HT1080 (cell line): ENCODE measurements around the gene SLC16A9. TPM values are rescaled to one million over a fixed set of nuclear protein-coding genes. Genes with fewer than 3 reads are reported as not detected.
"Not testable (repeated sequence)": the region's sequence is repeated elsewhere in the genome, so short reads cannot be mapped to it uniquely, and the experiment has no call there.

ENCODE experiments used
- DNase-seq: peaks from one replicate; pipeline ENCODE4 v3.0.0-alpha.2; 2015; ENCODE audit warnings: low read depth
- total RNA-seq: library from RNA; depleted of rRNA; stranded (reverse); fragments of >200 nt; shearing (Covaris generic); gene quantifications from 2 replicates; pipeline ENCODE4 v1.2.3, GENCODE V29; 2014

The SLC16A9 gene
- total RNA-seq, 1 experiment from 2014 or later: 1.2 TPM

DNA sequence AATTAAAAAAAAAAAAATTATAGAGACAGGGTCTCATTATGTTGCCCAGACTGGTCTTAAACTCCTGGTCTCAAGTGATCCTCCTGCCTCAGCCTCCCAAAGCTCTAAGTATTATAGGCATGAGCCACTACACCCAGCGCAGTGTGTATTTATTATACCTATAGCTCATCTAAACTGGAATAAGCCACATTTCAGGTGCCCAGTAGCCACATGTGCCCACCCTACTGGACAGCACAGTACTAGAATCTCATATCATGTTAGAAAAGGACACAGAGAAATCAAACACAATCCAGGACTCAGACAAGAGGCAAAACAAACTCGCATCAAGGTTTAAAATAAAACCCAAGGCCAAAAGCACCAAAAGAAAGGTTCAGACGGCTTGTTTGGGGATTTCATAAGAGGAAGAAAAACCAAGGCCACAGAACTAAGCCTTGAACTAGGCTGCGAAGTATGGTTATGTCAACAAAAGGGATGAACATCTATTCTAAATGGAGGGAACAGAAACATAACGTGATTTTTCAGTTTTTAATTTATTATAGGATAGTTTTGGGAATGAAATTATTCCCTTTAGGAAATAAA lies 32.3 kb downstream of the SLC16A9 start:
- no peak for DNase-seq

DNA sequence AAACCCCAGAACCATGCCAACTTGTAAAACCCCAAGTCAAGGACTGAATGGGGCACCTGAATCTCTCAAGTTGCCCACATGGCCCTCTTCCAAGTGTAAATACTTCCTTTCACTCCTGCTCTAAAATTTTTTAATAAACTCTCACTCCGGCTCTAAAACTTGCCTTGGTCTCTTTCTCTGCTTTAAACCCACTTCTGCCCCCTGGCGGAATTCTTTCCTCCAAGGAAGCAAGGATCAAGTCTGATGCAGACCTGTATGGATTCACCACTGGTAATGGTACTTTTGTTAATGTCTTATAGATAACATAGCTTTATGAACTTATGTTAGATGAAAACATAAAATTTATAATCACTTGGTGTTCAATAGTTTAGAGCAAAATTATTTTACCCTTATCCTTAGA lies 33.8 kb downstream of the SLC16A9 start:
- DNase-seq: peak; percentile 20

DNA sequence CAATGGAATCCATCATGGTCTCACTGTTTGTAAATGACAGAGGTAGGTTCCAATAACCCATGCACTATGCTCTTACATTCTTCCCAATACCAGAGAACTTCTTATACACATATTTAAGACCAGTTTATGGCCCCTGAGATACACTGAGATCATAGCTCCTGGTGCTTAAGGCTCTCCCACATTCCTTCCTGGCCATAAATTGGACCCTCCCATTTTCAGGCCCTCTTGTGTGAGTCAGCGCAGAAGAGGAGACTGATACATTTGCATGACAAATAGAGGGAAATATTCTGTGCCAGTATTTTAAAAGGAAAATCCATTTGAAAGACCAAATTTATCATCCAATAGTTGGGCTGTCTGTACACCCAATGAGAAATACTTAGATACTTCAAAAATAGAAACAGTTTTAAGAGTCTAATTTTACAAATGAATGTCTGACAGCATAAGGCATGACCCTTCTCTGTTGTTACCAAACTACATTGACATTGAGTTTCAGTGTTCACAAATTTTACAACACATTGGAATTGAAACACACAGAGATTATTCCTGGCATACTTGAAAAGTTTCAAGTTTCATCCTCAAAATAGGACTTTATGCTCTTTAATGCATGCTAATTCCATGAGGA lies 35.3 kb downstream of the SLC16A9 start:
- peak; percentile 62 for DNase-seq

DNA sequence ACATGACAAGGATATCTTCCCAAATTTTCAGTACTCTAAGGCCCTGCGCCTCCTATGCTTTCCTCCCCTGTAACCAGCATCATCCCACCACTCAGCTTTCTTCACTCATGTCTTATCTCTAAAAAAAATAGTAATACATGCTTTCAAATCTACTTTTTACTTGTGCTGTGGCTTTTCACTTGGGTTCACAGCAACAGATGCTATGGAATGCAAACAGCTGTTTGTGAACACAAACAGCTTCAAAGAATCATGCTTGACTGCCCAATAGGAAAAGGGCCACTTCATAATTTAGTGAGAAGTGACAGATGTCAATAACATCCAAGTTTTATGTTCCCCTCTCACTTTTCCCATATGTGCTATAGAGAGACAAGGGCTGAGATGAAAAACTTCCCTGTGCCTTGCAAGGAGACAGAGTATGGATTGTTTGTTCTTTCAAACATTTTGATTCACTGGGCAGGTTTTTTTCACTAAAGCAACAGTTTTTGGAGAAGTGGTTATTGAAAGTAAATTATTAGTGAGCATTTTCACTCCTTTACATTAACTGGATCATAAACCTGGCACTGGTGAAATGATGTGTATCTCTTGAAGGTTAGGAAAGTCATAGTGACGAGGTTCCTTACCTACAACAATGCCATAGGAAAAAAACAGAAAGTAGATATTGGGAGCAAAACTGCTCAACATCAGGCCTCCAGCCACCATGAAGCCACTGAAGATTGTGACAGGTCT lies 37.3 kb downstream of the SLC16A9 start:
- no peak for DNase-seq

DNA sequence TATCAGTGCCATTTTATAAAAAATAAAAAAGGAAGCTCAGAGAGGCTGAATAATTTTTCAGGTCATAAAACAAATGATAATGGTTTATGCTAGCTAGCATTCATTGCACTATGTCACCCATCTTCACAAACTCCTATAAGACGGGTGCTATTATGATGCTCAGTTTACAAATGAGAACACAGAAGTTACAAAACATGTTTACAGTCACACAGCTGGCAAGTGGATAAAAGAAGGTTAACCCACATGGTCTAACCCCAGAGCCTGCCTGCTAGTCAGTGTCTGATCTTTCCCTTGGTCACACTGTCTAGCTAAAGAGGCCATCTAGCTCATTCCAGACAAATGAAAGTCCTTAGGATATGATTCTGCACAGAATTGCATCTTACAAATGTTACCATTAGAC lies 39.4 kb downstream of the SLC16A9 start:
- DNase-seq: no peak

DNA sequence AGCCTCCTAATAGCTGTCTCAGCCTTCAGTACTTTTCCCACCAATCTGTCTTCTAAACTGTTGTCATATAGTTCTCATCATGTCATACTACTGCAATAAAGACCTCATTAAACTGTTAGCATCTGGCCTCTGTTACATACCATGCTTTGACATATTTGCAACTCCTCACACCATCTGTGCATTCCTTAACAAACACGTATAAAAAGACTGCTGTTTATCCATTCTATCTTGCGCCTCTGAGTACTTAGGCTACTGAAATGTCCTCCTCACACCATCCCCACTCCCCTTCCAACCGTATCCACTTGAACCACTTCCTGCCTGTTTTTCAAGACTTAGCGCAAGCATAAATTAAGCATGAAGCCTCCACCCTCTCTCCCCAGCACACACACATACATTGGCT lies 41.6 kb downstream of the SLC16A9 start:
- DNase-seq: no peak

DNA sequence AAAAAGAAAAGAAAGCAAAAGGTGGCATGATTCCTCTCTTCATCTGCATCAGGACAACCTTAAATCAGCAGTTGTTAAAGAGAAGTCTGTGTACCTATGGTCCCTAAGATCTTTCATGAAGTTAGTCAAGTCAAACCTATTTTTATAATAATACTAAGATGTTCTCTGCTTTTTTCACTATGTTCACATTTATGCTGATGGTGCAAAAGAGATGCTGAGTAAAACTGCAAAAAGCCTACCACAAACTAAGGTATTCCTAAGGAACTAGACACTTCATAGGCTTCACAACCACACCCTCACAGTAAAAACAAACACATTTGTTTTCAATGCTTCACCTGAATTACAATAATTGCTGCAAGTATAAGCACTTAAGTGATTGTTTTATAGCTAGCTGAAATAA lies 43.3 kb downstream of the SLC16A9 start:
- DNase-seq: no peak

DNA sequence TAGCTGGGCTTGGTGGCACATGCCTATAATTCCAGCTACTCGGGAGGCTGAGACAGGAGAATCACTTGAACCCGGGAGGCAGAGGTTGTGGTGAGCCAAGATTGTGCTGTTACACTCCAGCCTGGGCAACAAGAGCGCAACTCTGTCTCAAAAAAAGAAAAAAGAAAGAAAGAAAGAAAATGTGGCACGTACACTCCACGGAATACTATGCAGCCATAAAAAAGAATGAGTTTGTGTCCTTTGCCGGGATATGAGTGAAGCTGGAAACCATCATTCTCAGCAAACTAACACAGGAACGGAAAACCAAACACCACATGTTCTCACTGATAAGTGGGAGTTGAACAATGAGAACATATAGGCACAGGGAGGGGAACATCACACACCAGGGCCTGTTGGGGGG lies 46.4 kb downstream of the SLC16A9 start:
- not testable (repeated sequence) for DNase-seq

DNA sequence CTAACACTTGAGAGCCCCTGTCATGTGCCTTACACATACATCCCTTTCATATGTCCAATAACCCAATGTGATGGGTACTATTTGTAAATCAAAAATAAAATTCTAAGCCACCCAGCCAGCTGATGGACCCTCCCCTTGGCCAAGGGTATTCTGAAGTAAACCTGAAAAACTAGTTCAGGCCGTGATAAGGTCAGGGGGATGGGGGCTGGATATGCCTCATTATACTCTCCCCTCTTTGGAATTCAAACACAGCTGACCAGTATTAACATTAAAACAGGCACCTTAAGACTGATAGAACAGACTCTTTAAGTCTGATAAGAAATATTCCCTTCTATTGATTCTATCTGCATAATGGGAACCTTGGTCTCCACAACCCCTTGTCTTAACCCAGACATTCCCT lies 51.9 kb downstream of the SLC16A9 start:
- no peak for DNase-seq

DNA sequence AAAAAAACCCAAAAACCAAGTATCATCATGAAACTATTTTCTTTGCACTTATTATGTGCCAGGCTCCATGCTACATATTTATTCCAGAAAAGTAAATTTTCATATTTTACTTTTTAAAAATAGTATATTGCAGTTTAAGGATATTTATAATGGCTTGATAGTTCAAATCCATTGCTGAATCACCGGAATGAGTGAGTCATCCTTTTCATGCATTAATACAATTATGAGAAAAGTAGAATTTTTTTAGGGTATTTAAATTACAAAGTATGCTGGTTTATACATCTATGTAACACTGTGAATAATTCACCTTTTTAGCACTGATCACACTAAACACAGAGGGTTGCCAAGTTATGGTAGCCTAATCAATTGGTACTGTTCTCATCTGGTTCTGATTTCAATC lies 54.3 kb downstream of the SLC16A9 start:
- DNase-seq: no peak

DNA sequence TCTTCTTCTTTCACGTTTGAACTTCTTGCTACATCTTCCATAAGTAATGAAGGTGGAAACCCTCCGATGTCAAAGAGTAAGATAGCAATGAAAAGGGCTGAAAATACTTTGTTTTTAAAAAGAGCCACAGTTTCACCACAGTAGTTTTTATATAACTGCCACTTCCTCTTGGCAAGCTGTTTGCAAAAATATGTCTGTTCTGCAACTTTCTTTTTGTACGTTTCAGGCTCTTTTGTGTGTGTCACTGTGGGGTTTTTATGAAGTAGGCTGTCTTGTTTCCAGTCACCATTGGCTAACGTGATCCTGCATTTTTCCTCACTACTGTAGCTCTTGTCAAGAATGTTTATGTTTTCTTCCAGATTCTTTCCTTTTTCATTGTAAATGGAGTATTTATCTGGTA lies 55.6 kb downstream of the SLC16A9 start:
- DNase-seq: no peak

DNA sequence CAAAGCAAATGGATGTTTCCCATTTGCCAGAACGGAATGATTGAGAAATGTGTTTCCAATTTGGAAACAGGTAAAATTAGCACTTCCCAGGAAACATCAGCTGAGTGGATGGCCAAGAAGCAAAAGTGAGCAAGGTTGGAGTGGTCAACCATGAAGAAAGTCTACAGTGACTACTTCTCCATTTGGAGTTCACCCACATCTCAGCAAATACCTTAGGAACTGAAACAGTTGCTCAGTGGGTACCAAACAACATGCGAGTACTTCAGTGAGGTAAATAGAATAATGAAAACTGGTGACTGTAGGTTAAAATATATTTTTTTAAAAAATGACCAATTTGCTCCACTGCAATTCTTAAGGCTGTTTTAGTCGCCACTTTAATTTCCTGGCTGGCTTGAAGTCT lies 57.7 kb downstream of the SLC16A9 start:
- no peak for DNase-seq

DNA sequence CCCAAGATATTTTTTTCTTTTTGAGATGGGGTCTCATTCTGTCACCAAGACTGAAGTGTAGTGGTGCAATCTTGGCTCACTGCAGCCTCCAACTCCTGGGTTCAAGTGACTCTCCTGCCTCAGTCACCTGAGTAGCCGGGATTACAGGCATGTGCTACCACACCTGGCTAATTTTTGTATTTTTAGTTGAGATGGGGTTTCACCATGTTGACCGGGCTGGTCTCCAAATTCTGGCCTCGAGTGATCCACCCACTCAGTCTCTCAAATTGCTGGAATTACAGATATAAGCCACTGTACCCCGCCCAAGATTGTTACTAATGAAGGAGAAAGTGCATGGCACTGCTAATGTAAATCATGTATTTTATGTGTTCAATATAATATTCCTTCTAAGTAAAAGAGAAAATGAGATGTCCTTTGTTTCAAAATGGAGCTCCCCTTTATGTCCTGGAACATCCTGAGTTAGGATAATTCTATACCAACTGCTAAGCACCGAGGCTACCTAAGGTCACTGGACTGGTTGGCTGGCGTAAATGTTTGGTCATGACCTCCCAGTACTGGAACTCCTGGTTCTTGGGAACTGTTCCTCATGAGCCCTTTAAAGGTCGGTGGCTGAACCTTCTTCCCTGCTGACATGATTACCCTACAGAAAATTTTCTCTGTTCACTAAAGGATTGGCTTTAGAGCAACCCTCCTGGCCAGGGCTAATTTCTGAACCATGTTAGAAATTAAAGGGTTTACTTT lies 59.9 kb downstream of the SLC16A9 start:
- no peak for DNase-seq

DNA sequence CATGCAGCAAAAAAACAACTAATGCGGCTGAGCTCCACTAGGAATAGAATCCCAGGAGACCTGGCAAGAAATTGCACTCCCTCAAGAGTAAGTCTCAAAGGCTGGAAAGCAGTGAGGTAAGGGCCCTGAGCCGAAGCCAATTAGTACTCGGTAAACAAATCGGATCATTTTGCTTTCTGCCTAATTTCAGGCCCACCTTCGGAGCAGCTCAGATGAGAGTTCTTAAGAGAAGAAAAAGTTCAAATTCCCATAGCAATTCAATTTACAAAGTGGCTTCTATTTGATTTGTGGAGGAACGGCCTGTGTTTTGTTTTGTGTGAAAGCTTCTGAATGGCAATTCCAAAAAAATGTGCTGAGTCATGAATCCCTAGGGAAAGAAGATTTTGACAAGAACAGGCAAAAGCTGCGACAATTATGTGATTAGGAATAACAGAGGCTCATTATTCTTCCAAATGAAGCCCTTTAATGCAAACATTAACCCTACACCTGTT lies 60.9 kb downstream of the SLC16A9 start:
- no peak for DNase-seq

DNA sequence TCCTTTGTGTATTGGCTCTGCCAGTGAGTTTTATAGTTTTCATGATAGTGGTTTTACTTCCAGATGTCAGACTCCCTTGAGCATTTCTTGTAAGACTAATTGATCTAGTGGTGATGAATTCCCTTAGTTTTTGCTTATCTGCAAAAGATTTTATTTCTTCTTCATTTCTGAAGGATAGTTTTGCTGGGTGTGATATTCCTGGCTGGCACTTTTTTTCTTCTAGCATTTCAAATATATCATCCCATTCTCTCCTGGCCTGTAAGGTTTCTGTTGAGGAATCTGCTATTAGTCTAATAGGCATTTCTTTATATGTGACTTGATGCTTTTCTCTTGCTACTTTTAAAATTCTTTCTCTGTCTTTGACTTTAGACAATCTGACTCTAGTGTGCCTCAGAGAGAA lies 64.8 kb downstream of the SLC16A9 start:
- no peak for DNase-seq

DNA sequence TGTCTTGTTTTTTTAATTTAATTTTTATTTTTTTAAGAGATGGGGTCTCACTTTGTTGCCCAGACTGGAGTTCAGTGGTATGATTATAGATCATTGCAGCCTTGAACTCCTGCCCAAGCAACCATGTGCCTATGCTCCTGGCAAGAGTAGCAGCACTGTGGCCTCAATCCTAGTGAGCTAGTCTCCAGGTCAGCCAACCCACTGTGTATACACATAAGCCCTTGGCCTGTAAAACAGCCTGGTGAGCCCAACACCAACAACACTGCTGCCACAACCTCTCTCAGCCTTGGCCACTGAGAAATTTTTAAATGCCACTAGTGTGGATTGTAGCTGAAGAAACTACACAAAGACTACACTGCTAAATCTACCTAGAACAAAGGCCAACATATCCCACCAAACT lies 68.0 kb downstream of the SLC16A9 start:
- not testable (repeated sequence) for DNase-seq

DNA sequence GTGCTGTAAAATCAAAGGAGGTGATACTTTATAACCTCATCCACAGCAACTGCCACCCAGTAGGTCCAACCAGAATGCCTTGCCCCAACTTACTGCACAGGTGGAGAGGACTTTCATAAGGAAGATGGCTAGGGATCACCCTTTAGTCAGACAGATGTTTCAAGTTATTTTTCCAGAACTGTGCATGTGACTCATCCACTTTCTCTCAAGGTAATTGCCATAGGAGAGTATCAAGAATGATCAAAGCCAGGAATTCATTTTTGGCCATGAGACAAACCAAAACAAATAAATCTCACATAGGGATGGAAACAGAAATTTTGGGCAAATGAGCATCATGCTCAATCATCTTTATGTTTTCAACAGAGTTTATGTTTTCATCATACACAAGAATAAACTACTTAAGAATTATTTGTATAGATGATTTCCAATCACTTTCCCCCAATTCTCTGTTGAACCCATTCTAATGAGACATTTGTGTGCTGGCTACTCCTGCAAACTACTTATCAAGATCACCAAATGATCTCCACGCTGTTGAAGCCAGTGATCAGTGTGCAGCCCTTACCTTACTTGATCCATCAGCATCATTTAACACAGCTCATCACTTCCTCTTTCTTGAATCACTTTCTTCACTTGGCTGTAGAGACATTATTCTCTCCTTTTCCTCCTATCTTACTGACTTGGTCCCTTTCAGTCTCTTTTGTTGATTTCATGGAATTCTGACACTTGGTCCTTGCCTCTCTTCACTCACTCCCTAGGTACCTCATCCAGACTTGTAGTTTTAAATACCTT lies 74.0 kb downstream of the SLC16A9 start:
- DNase-seq: no peak

DNA sequence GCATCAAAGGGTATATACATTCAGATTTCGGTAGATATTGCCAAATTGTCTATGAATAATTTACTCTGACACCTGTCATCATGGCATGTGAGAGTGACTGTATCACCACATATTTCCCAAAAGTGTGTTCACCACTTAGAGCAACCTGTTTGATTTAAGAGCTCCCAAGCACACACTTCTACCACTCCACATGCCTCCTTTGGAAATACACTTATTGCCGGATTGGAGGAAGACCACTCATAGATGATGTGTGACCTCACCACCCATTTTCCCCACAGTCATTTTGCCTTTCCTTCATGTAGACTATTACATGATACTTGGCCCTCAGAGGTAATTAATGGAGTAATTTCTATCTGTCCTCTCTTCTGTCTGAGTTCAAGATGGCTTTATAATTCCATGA lies 75.5 kb downstream of the SLC16A9 start:
- no peak for DNase-seq

DNA sequence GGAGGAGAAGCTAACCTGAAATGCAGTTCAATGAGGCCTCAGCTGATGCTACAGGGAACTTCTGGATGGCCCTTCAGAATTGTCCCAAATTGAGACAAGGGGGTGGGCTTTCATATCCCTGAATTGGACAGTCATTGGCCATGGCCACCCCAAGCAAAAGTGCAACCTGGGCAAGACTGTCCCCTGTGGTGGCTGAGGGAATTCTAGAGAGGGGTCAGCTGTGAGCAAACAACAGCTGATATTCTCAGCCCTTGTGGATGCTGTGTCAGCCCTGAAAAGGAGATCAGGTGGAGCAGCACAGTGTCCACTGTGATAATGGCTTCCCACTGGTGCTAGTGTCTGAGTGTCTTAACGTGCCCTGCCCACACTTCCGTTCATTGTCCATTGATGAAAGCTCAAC lies 76.6 kb downstream of the SLC16A9 start:
- DNase-seq: no peak

DNA sequence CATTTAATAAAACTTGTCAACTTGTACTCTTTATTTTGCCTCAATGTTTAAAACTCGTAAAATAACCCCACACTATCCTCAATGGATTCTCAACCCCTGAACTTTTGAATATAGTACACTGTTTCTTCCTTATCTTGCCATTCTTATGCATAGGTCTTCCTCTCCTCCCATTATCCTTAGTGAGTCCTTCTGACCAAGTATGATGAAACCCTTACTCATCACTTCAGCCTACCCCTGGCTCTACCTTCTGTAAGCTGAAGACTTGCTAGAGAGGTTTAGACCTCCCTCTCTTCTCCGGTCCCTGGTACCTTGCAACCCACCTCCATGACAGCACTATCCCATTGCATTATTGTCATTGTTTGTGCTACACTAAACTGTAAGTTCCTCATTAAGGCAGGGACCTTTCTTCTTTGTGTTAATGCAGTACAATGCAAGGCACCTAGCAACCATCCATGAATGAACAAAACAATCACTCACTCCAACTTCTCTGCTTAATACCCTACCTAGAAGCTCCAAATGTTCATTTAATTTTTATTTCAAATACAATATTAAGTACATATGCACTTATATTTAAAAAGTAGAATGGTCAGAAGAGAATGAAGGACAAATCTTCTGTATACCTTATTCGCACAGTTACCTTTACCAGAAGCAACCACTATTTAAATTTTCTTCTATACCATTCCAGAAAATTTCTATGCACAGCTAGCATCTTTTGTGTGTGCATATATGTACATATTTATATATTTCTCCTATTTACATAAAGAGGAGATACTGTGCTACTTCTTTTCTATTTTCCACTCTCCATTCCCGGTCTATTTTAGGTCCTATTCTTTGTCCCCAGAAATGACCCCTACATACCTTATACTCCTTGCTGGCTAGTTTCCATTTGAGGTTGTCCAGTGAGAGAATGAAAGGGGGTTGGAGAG lies 77.5 kb downstream of the SLC16A9 start:
- DNase-seq: no peak
